Neural crest cell (in vitro differentiated cells): ENCODE measurements around the gene RBM44. TPM values are rescaled to one million over a fixed set of nuclear protein-coding genes. Genes with fewer than 3 reads are reported as not detected.
"Not testable (repeated sequence)": the region's sequence is repeated elsewhere in the genome, so short reads cannot be mapped to it uniquely, and the experiment has no call there.

Source experiments
- DNase-seq: peaks from one replicate; pipeline ENCODE4 v3.0.0; 2021; ENCODE audit warnings: low read depth, mixed read lengths, low spot score
- H3K27ac Mint-ChIP-seq: one replicate; pipeline ENCODE4 v1.8.0; 2021; ENCODE audit warnings: mild to moderate bottlenecking, mixed read lengths; ENCODE audit not compliant: unreplicated experiment
- H3K27me3 Mint-ChIP-seq: 2 replicates; pipeline ENCODE4 v1.8.0; 2021; ENCODE audit warnings: low read depth, mild to moderate bottlenecking, mixed read lengths
- H3K36me3 Mint-ChIP-seq: 2 replicates; pipeline ENCODE4 v1.8.0; 2021; ENCODE audit warnings: low read depth, mild to moderate bottlenecking, mixed read lengths
- H3K4me1 Mint-ChIP-seq: 2 replicates; pipeline ENCODE4 v1.8.0; 2021; ENCODE audit warnings: mixed read lengths
- H3K4me3 Mint-ChIP-seq: one replicate; pipeline ENCODE4 v1.8.0; 2021; ENCODE audit warnings: mild to moderate bottlenecking, mixed read lengths
- H3K9me3 Mint-ChIP-seq: 2 replicates; pipeline ENCODE4 v1.8.0; 2021; ENCODE audit warnings: mixed read lengths
- total RNA-seq: library from RNA; stranded (reverse); gene quantifications from 2 replicates; pipeline ENCODE4 v1.2.1, GENCODE V29; 2021
- TF ChIP-seq, protein P1 (sequence below): fragments of 200-600 bp; sonication (generic); conservative IDR thresholded peaks from 2 replicates; pipeline ENCODE4 v1.5.0; 2021; ENCODE audit warnings: antibody characterized with exemption, mild to moderate bottlenecking

Gene RBM44
- total RNA-seq, 1 donor from 2014 or later: 0.42 TPM

- peaks cover 34% of the 10 kb centered on the region for H3K36me3 Mint-ChIP-seq
These were observed 43.8 kb upstream of the RBM44 start for GRCh38 chr2:237754626-237755248.

DNA sequence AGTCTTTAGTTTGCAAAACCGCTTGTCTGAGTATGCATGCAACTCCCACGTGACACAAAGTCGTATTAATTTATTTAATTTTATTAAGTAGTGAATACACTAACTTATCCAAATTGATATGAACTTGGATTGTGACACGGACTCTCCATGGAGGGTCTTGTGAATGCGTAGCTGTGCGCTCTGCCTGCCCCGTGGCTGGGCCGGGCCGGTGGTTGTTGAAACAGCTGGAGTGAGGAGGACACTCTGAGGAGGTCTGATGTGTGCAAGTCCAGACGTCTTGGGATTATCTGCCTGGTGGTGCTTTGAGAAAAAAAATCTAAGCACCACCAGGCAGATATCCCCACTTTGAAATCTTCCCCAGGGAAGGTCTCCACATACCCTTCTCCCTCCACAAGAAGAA, 41.0 kb upstream of the RBM44 start:
- H3K4me1 Mint-ChIP-seq: no peaks in the 10 kb centered on the region
- no peak for DNase-seq
- H3K27ac Mint-ChIP-seq: no peak overlapping the region
- TF ChIP-seq, protein P1, sequence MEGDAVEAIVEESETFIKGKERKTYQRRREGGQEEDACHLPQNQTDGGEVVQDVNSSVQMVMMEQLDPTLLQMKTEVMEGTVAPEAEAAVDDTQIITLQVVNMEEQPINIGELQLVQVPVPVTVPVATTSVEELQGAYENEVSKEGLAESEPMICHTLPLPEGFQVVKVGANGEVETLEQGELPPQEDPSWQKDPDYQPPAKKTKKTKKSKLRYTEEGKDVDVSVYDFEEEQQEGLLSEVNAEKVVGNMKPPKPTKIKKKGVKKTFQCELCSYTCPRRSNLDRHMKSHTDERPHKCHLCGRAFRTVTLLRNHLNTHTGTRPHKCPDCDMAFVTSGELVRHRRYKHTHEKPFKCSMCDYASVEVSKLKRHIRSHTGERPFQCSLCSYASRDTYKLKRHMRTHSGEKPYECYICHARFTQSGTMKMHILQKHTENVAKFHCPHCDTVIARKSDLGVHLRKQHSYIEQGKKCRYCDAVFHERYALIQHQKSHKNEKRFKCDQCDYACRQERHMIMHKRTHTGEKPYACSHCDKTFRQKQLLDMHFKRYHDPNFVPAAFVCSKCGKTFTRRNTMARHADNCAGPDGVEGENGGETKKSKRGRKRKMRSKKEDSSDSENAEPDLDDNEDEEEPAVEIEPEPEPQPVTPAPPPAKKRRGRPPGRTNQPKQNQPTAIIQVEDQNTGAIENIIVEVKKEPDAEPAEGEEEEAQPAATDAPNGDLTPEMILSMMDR: no peak
- no peaks in the 10 kb centered on the region for H3K27me3 Mint-ChIP-seq
- no peak overlapping the region for H3K4me3 Mint-ChIP-seq
- H3K9me3 Mint-ChIP-seq: no peaks in the 10 kb centered on the region
- H3K36me3 Mint-ChIP-seq: peaks cover 31% of the 10 kb centered on the region

More at GRCh38 chr2:237754626-237755248, 43.8 kb upstream of the RBM44 start:
- no peak overlapping the region for H3K27ac Mint-ChIP-seq
- TF ChIP-seq, protein P1: no peak
- no peaks in the 10 kb centered on the region for H3K4me1 Mint-ChIP-seq
- no peak for DNase-seq
- H3K27me3 Mint-ChIP-seq: no peaks in the 10 kb centered on the region
- H3K9me3 Mint-ChIP-seq: no peaks in the 10 kb centered on the region
- no peak overlapping the region for H3K4me3 Mint-ChIP-seq

- H3K9me3 Mint-ChIP-seq: no peaks in the 10 kb centered on the region
- no peak overlapping the region for H3K27ac Mint-ChIP-seq
- H3K27me3 Mint-ChIP-seq: no peaks in the 10 kb centered on the region
- peaks cover 34% of the 10 kb centered on the region for H3K36me3 Mint-ChIP-seq
- no peak overlapping the region for H3K4me3 Mint-ChIP-seq
- no peaks in the 10 kb centered on the region for H3K4me1 Mint-ChIP-seq
- no peak for DNase-seq
- TF ChIP-seq, protein P1: no peak
These were observed 40.4 kb upstream of the RBM44 start for GRCh38 chr2:237758185-237758584.

- H3K4me3 Mint-ChIP-seq: no peak overlapping the region
- TF ChIP-seq, protein P1: no peak
- no peak overlapping the region for H3K27ac Mint-ChIP-seq
- peaks cover 38% of the 10 kb centered on the region for H3K36me3 Mint-ChIP-seq
- H3K4me1 Mint-ChIP-seq: no peaks in the 10 kb centered on the region
- H3K27me3 Mint-ChIP-seq: no peaks in the 10 kb centered on the region
- H3K9me3 Mint-ChIP-seq: no peaks in the 10 kb centered on the region
- no peak for DNase-seq
These were observed 39.4 kb upstream of the RBM44 start for GRCh38 chr2:237759176-237759575.

DNA sequence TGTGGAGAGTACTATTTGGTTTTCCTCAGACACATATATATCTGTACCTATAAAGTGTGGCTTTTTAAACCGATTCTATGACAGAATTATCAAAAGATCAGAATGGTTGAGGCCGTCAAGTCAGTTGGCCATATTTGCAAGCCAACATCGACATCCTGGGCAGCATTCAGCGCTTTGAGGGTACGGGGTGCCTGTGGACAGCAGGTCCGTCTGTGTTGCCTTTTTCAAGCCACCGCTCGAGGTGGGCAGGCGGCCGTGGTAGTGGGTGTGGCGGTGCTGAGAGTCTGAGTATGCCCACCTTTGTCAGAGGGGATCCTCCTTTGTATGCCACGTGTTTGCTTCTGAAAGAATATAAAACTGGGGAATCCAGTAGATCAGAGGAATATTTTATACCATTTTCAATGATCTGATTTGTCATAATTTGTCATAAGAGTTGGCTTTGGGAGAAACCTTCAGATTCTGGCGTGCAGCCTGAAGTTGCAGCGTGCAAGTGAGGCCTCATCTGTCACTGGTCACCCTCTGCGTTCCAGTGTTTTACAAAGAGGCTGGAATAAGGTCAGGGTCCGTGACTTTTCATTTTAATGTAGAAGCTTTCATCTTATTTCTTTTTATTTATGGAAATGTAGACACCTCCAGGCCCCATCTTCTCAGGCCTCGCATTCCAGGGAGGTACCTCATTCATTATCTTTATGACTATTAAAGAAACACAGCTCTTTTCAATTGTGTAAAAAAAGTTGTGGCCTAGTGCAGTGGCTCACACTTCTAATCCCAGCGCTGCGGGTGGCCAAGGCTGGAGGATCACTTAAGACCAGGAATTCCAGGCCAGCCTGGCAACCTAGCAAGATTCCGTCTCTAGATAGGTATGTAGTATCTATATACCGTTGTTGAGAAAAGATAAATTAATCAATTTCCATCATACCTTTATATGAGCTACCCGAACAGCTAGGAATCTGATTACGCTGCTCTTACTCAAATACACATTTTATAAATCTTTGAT, 37.8 kb upstream of the RBM44 start:
- DNase-seq: no peak
- Mint-ChIP-seq H3K9me3 (no peaks in the 10 kb centered on the region), H3K4me1 (no peaks in the 10 kb centered on the region), H3K36me3 (peaks cover 34% of the 10 kb centered on the region), H3K27ac (no peak overlapping the region), H3K4me3 (no peak overlapping the region), H3K27me3 (no peaks in the 10 kb centered on the region)
- TF ChIP-seq, protein P1: no peak

DNA sequence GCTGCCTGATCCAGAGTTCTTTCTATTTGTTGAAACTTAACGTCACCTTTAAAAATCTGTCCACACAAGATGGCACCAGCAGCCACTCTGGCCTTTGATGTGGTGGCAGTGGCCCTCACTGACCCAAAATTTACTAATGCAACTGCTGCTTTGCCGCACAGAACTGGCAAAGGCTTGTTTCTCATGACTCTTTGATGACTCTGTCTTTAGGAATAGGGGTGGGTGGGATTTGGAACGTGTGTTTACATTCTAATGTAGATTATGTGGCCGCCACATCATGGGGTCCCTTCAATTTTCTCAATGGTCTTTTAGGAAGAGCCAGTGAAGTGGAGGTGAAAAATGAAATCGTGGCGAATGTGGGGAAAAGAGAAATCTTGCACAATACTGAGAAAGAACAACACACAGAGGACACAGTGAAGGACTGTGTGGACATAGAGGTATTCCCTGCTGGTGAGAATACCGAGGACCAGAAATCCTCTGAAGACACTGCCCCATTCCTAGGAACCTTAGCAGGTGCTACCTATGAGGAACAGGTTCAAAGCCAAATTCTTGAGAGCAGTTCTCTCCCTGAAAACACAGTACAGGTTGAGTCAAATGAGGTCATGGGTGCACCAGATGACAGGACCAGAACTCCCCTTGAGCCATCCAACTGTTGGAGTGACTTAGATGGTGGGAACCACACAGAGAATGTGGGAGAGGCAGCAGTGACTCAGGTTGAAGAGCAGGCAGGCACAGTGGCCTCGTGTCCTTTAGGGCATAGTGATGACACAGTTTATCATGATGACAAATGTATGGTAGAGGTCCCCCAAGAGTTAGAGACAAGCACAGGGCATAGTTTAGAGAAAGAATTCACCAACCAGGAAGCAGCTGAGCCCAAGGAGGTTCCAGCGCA, 36.0 kb upstream of the RBM44 start:
- H3K9me3 Mint-ChIP-seq, DNase-seq, H3K27ac Mint-ChIP-seq, H3K27me3 Mint-ChIP-seq, H3K4me1 Mint-ChIP-seq, H3K4me3 Mint-ChIP-seq: not testable (repeated sequence)
- H3K36me3 Mint-ChIP-seq: peaks cover 24% of the 10 kb centered on the region
